ENCODE measurements around the gene SPTLC2.

The SPTLC2 gene

DNA sequence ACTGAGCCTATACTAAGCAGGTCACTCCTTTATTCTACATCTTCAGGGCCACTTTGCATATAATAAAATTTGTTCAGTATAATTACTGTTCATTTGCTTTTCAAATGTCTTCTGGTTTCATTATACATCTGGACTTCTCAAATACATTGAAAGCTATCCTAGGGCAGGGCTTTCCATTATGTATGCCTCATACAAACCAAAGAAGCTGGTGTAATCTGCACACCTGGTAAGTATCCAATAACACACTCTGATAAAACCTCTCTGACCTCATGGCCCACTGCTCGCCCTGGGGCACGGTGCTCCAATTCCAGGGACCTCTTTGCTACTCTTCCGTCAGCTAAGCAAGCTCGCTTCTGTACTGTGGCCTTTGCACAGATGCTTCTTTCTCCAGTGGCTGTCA is 95.9 kb downstream of the SPTLC2 start:
- TF ChIP-seq, protein P1, sequence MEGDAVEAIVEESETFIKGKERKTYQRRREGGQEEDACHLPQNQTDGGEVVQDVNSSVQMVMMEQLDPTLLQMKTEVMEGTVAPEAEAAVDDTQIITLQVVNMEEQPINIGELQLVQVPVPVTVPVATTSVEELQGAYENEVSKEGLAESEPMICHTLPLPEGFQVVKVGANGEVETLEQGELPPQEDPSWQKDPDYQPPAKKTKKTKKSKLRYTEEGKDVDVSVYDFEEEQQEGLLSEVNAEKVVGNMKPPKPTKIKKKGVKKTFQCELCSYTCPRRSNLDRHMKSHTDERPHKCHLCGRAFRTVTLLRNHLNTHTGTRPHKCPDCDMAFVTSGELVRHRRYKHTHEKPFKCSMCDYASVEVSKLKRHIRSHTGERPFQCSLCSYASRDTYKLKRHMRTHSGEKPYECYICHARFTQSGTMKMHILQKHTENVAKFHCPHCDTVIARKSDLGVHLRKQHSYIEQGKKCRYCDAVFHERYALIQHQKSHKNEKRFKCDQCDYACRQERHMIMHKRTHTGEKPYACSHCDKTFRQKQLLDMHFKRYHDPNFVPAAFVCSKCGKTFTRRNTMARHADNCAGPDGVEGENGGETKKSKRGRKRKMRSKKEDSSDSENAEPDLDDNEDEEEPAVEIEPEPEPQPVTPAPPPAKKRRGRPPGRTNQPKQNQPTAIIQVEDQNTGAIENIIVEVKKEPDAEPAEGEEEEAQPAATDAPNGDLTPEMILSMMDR (IDR thresholded peaks at IDR 0.05; ENCODE audit: insufficient read depth, missing control alignments), result no peak
- DNase-seq (ENCODE audit: insufficient read length, low spot score), result no peak
- no peak for FAIRE-seq

DNA sequence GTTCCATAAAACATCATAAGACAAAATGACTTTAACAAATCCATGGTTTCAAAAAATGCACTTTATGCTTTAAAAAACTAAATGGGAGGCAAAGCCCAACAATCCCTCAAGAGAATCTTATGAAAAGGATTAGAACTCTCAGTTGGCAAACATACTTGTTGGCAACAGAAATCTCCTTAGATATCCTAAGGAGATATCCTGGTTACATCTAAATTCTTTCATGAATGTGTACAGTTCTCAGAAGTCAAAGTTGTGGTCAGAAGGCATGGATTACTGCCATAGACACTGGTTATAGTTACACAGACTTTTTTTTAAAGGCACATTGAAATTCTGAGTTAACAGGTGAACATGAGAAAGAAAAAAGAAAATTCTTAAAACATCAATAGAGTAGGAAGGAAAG is 100.3 kb downstream of the SPTLC2 start:
- DNase-seq (ENCODE audit: insufficient read length, low spot score) (no peak), FAIRE-seq (peak; percentile 11)
- TF ChIP-seq, protein P1 (IDR thresholded peaks at IDR 0.05; ENCODE audit: insufficient read depth, missing control alignments), result no peak

GRCh38 chr14:77511486-77512162 is 104.8 kb downstream of the SPTLC2 start:
- no peak for FAIRE-seq
- TF ChIP-seq, protein P1 (IDR thresholded peaks at IDR 0.05; ENCODE audit: insufficient read depth, missing control alignments), result no peak
- DNase-seq (ENCODE audit: insufficient read length, low spot score), result no peak

- TF ChIP-seq, protein P1 (IDR thresholded peaks at IDR 0.05; ENCODE audit: insufficient read depth, missing control alignments), result no peak
- DNase-seq (ENCODE audit: insufficient read length, low spot score) (no peak), FAIRE-seq (no peak)
Observed at GRCh38 chr14:77509366-77509765, 107.1 kb downstream of the SPTLC2 start.

- FAIRE-seq (no peak), DNase-seq (ENCODE audit: insufficient read length, low spot score) (no peak)
- TF ChIP-seq, protein P1 (IDR thresholded peaks at IDR 0.05; ENCODE audit: insufficient read depth, missing control alignments), result no peak
Observed at GRCh38 chr14:77508876-77509275, 107.6 kb downstream of the SPTLC2 start.

DNA sequence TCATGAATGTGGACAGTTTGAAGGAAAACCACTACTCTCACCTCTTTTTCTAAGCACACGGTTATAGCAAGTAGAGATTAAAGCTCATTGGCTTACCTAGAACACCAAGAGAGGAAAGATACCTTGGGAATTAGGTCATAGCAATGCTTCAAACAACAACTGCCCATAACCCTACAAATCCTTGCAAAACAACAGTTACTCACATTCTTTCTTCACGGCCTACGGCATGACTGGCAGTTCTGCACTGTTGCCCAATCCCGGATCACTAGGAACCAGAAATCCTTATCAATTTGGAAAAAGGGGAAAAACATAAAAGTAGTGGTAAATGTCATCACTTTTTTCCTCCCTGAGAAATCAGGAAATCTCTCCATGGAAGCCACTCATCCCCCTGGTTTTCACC is 108.2 kb downstream of the SPTLC2 start:
- DNase-seq (ENCODE audit: insufficient read length, low spot score) (no peak), FAIRE-seq (no peak)
- TF ChIP-seq, protein P1 (IDR thresholded peaks at IDR 0.05; ENCODE audit: insufficient read depth, missing control alignments), result no peak

GRCh38 chr14:77507762-77508161 is 108.7 kb downstream of the SPTLC2 start:
- no peak for FAIRE-seq
- TF ChIP-seq, protein P1 (IDR thresholded peaks at IDR 0.05; ENCODE audit: insufficient read depth, missing control alignments), result no peak

More at GRCh38 chr14:77507762-77508161, 108.7 kb downstream of the SPTLC2 start:
- no peak for DNase-seq (ENCODE audit: insufficient read length, low spot score)

Measured in D721Med (cell line).